ENCODE results near the gene RASAL1.
"Not testable (repeated sequence)": the region's sequence is repeated elsewhere in the genome, so short reads cannot be mapped to it uniquely, and the experiment has no call there.

The RASAL1 gene

GRCh38 chr12:113161415-113162016 lies 26.0 kb upstream of the RASAL1 start:
- no peak for DNase-seq (ENCODE audit: low read depth in 2 of 2)

- no peak for DNase-seq (ENCODE audit: low read depth in 2 of 2)
Measured at GRCh38 chr12:113159937-113160336, 24.4 kb upstream of the RASAL1 start.

- DNase-seq (ENCODE audit: low read depth in 2 of 2): no peak
Measured at GRCh38 chr12:113158439-113159203, 23.1 kb upstream of the RASAL1 start.

GRCh38 chr12:113157218-113157859 lies 21.8 kb upstream of the RASAL1 start:
- DNase-seq (ENCODE audit: low read depth in 2 of 2): no peak

- no peak for DNase-seq (ENCODE audit: low read depth in 2 of 2)
Measured at GRCh38 chr12:113155646-113156045, 20.1 kb upstream of the RASAL1 start.

GRCh38 chr12:113155060-113155459 lies 19.5 kb upstream of the RASAL1 start:
- DNase-seq (ENCODE audit: low read depth in 2 of 2): no peak

GRCh38 chr12:113154351-113154973 lies 18.9 kb upstream of the RASAL1 start:
- no peak for DNase-seq (ENCODE audit: low read depth in 2 of 2)

- peak in 1 of 2 donors; percentile 56 for DNase-seq (ENCODE audit: low read depth in 2 of 2)
Measured at GRCh38 chr12:113152835-113153814, 17.6 kb upstream of the RASAL1 start.

- no peak for DNase-seq (ENCODE audit: low read depth in 2 of 2)
Measured at GRCh38 chr12:113152196-113152834, 16.8 kb upstream of the RASAL1 start.

GRCh38 chr12:113151655-113152054 lies 16.1 kb upstream of the RASAL1 start:
- no peak for DNase-seq (ENCODE audit: low read depth in 2 of 2)

- DNase-seq (ENCODE audit: low read depth in 2 of 2): no peak
Measured at GRCh38 chr12:113149361-113150150, 14.0 kb upstream of the RASAL1 start, which contains the start of gene CFAP73. CFAP73 (plus strand) TSS chr12:113149724; CDS start chr12:113149858, 134 bp downstream.

- no peak for DNase-seq (ENCODE audit: low read depth in 2 of 2)
Measured at GRCh38 chr12:113146999-113147398, 11.4 kb upstream of the RASAL1 start.

- no peak for DNase-seq (ENCODE audit: low read depth in 2 of 2)
Measured at GRCh38 chr12:113145720-113146551, 10.4 kb upstream of the RASAL1 start.

GRCh38 chr12:113144806-113145205 lies 9.2 kb upstream of the RASAL1 start:
- no peak for DNase-seq (ENCODE audit: low read depth in 2 of 2)

- DNase-seq (ENCODE audit: low read depth in 2 of 2): no peak
Measured at GRCh38 chr12:113143959-113144358, 8.4 kb upstream of the RASAL1 start.

GRCh38 chr12:113142886-113143332 lies 7.3 kb upstream of the RASAL1 start:
- no peak for DNase-seq (ENCODE audit: low read depth in 2 of 2)

GRCh38 chr12:113142173-113142885 lies 6.8 kb upstream of the RASAL1 start:
- DNase-seq (ENCODE audit: low read depth in 2 of 2): no peak

GRCh38 chr12:113141716-113142115 lies 6.2 kb upstream of the RASAL1 start:
- DNase-seq (ENCODE audit: low read depth in 2 of 2): not testable (repeated sequence)
